ENCODE data around the gene KLHL3.

The KLHL3 gene

DNA sequence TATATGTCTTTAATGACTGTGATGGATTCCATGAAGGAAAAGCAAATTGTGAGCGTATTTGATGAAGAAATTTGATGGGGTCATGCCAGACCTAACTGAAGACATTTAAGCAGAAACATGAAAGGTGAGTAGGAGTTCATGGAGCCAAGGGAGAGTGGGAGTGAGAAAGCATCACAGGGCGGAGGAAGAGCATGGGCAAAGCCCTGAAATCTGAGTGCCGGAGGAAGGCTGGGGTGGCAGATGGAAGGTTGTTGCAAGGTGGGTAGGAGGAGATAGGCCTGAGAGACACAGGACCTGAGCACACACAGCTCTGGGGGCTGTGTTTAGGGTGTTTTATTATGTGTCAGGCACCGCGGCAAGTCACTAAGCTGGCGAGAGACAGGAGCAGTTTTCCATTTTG is 136.4 kb downstream of the KLHL3 start:
- H3K27me3 ChIP-seq (replicated peaks in 2 of 5; ENCODE audit: control insufficient read depth in 4 of 5, insufficient read depth in 5 of 5, low read length in 4 of 5): peaks cover 0 to 13% (median 1%) of the 10 kb centered on the region in 5 experiments
- H3K4me3 ChIP-seq (ENCODE audit: control insufficient read depth in 1 of 7, extremely low read depth in 1 of 7, insufficient read depth in 4 of 7, low read depth in 2 of 7, low read length in 6 of 7): no peak overlapping the region
- DNase-seq: no peak
- WGBS (ENCODE audit: insufficient coverage): 95% methylated on average over 3 of the region's 6 CpGs
- H3K27ac ChIP-seq (ENCODE audit: insufficient read depth in 1 of 2, low read depth in 1 of 2, low read length in 2 of 2, poor library complexity in 1 of 2, severe bottlenecking in 2 of 2): no peak overlapping the region
- CTCF ChIA-PET: interaction anchor here (0.9 kb wide), 1 partner anchor 20 kb away, joined by 3 read pairs; no protein-coding TSS in a partner anchor
- H3K9me3 ChIP-seq (ENCODE audit: control extremely low read depth in 1 of 5, control insufficient read depth in 4 of 5, insufficient read depth in 2 of 5, low read depth in 1 of 5, low read length in 4 of 5): no peaks in the 10 kb centered on the region
- no peaks in the 10 kb centered on the region for H3K36me3 ChIP-seq (ENCODE audit: control insufficient read depth in 4 of 4, insufficient read depth in 4 of 4, low read length in 3 of 4)
- POLR2A ChIA-PET: no interaction called here
- peaks cover 0 to 14% (median 9%) of the 10 kb centered on the region in 4 experiments for H3K4me1 ChIP-seq (ENCODE audit: control extremely low read depth in 1 of 4, control insufficient read depth in 4 of 4, insufficient read depth in 4 of 4, low read length in 3 of 4)

- WGBS (ENCODE audit: insufficient coverage): 0% methylated on average over 5 of the region's 6 CpGs
- peak in 2 of 3 donors; percentile 65 to 82 for DNase-seq
- Histone ChIP-seq H3K4me1 (ENCODE audit: control extremely low read depth in 1 of 4, control insufficient read depth in 4 of 4, insufficient read depth in 4 of 4, low read length in 3 of 4) (peaks cover 0 to 14% (median 9%) of the 10 kb centered on the region in 4 experiments), H3K4me3 (ENCODE audit: control insufficient read depth in 1 of 7, extremely low read depth in 1 of 7, insufficient read depth in 4 of 7, low read depth in 2 of 7, low read length in 6 of 7) (no peak overlapping the region), H3K27ac (ENCODE audit: insufficient read depth in 1 of 2, low read depth in 1 of 2, low read length in 2 of 2, poor library complexity in 1 of 2, severe bottlenecking in 2 of 2) (no peak overlapping the region), H3K36me3 (ENCODE audit: control insufficient read depth in 4 of 4, insufficient read depth in 4 of 4, low read length in 3 of 4) (no peaks in the 10 kb centered on the region), H3K9me3 (ENCODE audit: control extremely low read depth in 1 of 5, control insufficient read depth in 4 of 5, insufficient read depth in 2 of 5, low read depth in 1 of 5, low read length in 4 of 5) (no peaks in the 10 kb centered on the region), H3K27me3 (replicated peaks in 2 of 5; ENCODE audit: control insufficient read depth in 4 of 5, insufficient read depth in 5 of 5, low read length in 4 of 5) (peaks cover 0 to 11% (median 1%) of the 10 kb centered on the region in 5 experiments)
- POLR2A ChIA-PET: no interaction called here
- CTCF ChIA-PET: no interaction called here
These were observed 137.5 kb downstream of the KLHL3 start for GRCh38 chr5:137598399-137598798.

DNA sequence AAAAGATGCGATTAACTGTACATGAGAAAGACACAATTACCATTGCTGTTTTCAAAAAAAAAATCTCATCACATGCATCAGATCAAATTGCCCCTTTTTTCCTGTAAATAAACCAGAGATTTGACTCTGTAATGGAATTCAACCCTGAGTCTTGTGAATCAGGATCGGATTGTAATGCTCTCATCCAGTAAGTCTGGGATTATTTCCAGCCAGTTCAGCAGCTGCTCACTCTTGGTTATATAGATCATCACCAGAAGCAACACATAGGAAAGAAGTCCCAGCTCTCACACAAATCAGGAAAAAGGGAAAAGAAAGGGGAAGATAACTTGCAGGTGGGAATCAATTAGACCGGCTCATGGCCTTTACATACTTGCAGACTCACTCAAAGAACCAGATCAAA is 138.9 kb downstream of the KLHL3 start:
- no peaks in the 10 kb centered on the region for H3K36me3 ChIP-seq (ENCODE audit: control insufficient read depth in 4 of 4, insufficient read depth in 4 of 4, low read length in 3 of 4)
- ChIA-PET CTCF (interaction anchor here (0.6 kb wide), 1 partner anchor 43 kb away, joined by 3 read pairs; no protein-coding TSS in a partner anchor), POLR2A (no interaction called here)
- H3K4me3 ChIP-seq (ENCODE audit: control insufficient read depth in 1 of 7, extremely low read depth in 1 of 7, insufficient read depth in 4 of 7, low read depth in 2 of 7, low read length in 6 of 7): no peak overlapping the region
- peaks cover 0 to 8% (median 1%) of the 10 kb centered on the region in 5 experiments for H3K27me3 ChIP-seq (replicated peaks in 2 of 5; ENCODE audit: control insufficient read depth in 4 of 5, insufficient read depth in 5 of 5, low read length in 4 of 5)
- no peak overlapping the region for H3K27ac ChIP-seq (ENCODE audit: insufficient read depth in 1 of 2, low read depth in 1 of 2, low read length in 2 of 2, poor library complexity in 1 of 2, severe bottlenecking in 2 of 2)
- H3K4me1 ChIP-seq (ENCODE audit: control extremely low read depth in 1 of 4, control insufficient read depth in 4 of 4, insufficient read depth in 4 of 4, low read length in 3 of 4): peaks cover 0 to 14% (median 9%) of the 10 kb centered on the region in 4 experiments
- DNase-seq: no peak
- peaks cover 0 to 4% (median 0%) of the 10 kb centered on the region in 5 experiments for H3K9me3 ChIP-seq (ENCODE audit: control extremely low read depth in 1 of 5, control insufficient read depth in 4 of 5, insufficient read depth in 2 of 5, low read depth in 1 of 5, low read length in 4 of 5)
- WGBS (ENCODE audit: insufficient coverage): 93% methylated on average over 2 of the region's 3 CpGs

DNA sequence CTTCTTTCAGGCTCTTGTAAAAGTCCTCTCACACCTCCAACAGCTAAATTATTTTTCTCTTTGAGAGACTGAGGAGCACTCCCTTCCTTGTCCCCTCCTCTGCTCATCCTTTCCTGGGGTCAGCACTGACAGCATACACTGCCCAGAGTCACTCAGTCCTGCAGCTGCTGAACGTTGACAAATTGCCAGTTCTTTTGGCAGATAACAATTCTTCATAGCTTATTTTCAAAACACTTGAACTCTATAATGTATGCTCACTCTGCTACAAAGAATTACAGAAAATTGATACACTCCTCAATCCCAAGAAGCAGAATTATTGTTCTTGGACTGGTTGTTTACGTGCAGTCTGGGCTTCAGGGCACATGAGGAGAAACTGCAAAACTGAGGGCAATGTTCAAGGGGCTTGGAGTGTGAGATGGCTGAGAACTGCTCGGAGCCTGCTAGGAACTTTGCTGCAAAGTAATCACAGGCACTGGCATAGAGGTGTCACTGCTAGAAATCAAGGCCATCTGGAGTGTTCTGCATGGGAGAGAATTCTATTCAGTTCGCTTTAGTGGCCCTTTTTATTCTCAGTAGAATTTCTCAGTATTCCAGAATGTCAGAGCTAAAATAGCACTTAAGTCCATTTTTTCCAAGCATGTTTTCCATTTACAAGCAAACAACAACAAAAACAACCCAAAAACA is 140.4 kb downstream of the KLHL3 start:
- peaks cover 0 to 14% (median 9%) of the 10 kb centered on the region in 4 experiments for H3K4me1 ChIP-seq (ENCODE audit: control extremely low read depth in 1 of 4, control insufficient read depth in 4 of 4, insufficient read depth in 4 of 4, low read length in 3 of 4)
- H3K4me3 ChIP-seq (ENCODE audit: control insufficient read depth in 1 of 7, extremely low read depth in 1 of 7, insufficient read depth in 4 of 7, low read depth in 2 of 7, low read length in 6 of 7): no peak overlapping the region
- H3K36me3 ChIP-seq (ENCODE audit: control insufficient read depth in 4 of 4, insufficient read depth in 4 of 4, low read length in 3 of 4): no peaks in the 10 kb centered on the region
- POLR2A ChIA-PET: no interaction called here
- CTCF ChIA-PET: interaction anchor here (1.0 kb wide), 1 partner anchor 16 kb away, joined by 3 read pairs; no protein-coding TSS in a partner anchor
- WGBS (ENCODE audit: insufficient coverage): 94% methylated on average over 3 of the region's 4 CpGs
- H3K27me3 ChIP-seq (replicated peaks in 2 of 5; ENCODE audit: control insufficient read depth in 4 of 5, insufficient read depth in 5 of 5, low read length in 4 of 5): peaks cover 0 to 5% (median 1%) of the 10 kb centered on the region in 5 experiments
- H3K9me3 ChIP-seq (ENCODE audit: control extremely low read depth in 1 of 5, control insufficient read depth in 4 of 5, insufficient read depth in 2 of 5, low read depth in 1 of 5, low read length in 4 of 5): peaks cover 0 to 4% (median 0%) of the 10 kb centered on the region in 5 experiments
- H3K27ac ChIP-seq (ENCODE audit: insufficient read depth in 1 of 2, low read depth in 1 of 2, low read length in 2 of 2, poor library complexity in 1 of 2, severe bottlenecking in 2 of 2): no peak overlapping the region
- no peak for DNase-seq

GRCh38 chr5:137594717-137595116 is 141.2 kb downstream of the KLHL3 start:
- no peaks in the 10 kb centered on the region for H3K36me3 ChIP-seq (ENCODE audit: control insufficient read depth in 4 of 4, insufficient read depth in 4 of 4, low read length in 3 of 4)
- peaks cover 0 to 14% (median 9%) of the 10 kb centered on the region in 4 experiments for H3K4me1 ChIP-seq (ENCODE audit: control extremely low read depth in 1 of 4, control insufficient read depth in 4 of 4, insufficient read depth in 4 of 4, low read length in 3 of 4)
- H3K27me3 ChIP-seq (replicated peaks in 2 of 5; ENCODE audit: control insufficient read depth in 4 of 5, insufficient read depth in 5 of 5, low read length in 4 of 5): peaks cover 0 to 5% (median 1%) of the 10 kb centered on the region in 5 experiments
- CTCF ChIA-PET: interaction anchor here (1.0 to 1.5 kb wide), 2 partner anchors 14 to 15 kb away, joined by 3 to 4 read pairs; no protein-coding TSS in a partner anchor
- peaks cover 0 to 4% (median 0%) of the 10 kb centered on the region in 5 experiments for H3K9me3 ChIP-seq (ENCODE audit: control extremely low read depth in 1 of 5, control insufficient read depth in 4 of 5, insufficient read depth in 2 of 5, low read depth in 1 of 5, low read length in 4 of 5)
- no CpG with 5 or more reads among the region's 2 CpGs for WGBS (ENCODE audit: insufficient coverage)
- POLR2A ChIA-PET: no interaction called here
- no peak overlapping the region for H3K4me3 ChIP-seq (ENCODE audit: control insufficient read depth in 1 of 7, extremely low read depth in 1 of 7, insufficient read depth in 4 of 7, low read depth in 2 of 7, low read length in 6 of 7)
- peak in 1 of 3 donors; percentile 25 for DNase-seq
- no peak overlapping the region for H3K27ac ChIP-seq (ENCODE audit: insufficient read depth in 1 of 2, low read depth in 1 of 2, low read length in 2 of 2, poor library complexity in 1 of 2, severe bottlenecking in 2 of 2)

GRCh38 chr5:137592317-137592716 is 143.6 kb downstream of the KLHL3 start:
- Histone ChIP-seq H3K4me3 (ENCODE audit: control insufficient read depth in 1 of 7, extremely low read depth in 1 of 7, insufficient read depth in 4 of 7, low read depth in 2 of 7, low read length in 6 of 7) (no peak overlapping the region), H3K9me3 (ENCODE audit: control extremely low read depth in 1 of 5, control insufficient read depth in 4 of 5, insufficient read depth in 2 of 5, low read depth in 1 of 5, low read length in 4 of 5) (peaks cover 0 to 4% (median 0%) of the 10 kb centered on the region in 5 experiments), H3K27me3 (replicated peaks in 2 of 5; ENCODE audit: control insufficient read depth in 4 of 5, insufficient read depth in 5 of 5, low read length in 4 of 5) (peaks cover 0 to 2% (median 1%) of the 10 kb centered on the region in 5 experiments), H3K36me3 (ENCODE audit: control insufficient read depth in 4 of 4, insufficient read depth in 4 of 4, low read length in 3 of 4) (no peaks in the 10 kb centered on the region), H3K4me1 (ENCODE audit: control extremely low read depth in 1 of 4, control insufficient read depth in 4 of 4, insufficient read depth in 4 of 4, low read length in 3 of 4) (peaks cover 0 to 9% (median 0%) of the 10 kb centered on the region in 4 experiments), H3K27ac (ENCODE audit: insufficient read depth in 1 of 2, low read depth in 1 of 2, low read length in 2 of 2, poor library complexity in 1 of 2, severe bottlenecking in 2 of 2) (no peak overlapping the region)
- POLR2A ChIA-PET: no interaction called here
- DNase-seq: no peak
- CTCF ChIA-PET: no interaction called here
- WGBS (ENCODE audit: insufficient coverage): no CpG with 5 or more reads among the region's 3 CpGs

- Histone ChIP-seq H3K4me1 (ENCODE audit: control extremely low read depth in 1 of 4, control insufficient read depth in 4 of 4, insufficient read depth in 4 of 4, low read length in 3 of 4) (peaks cover 0 to 9% (median 0%) of the 10 kb centered on the region in 4 experiments), H3K36me3 (ENCODE audit: control insufficient read depth in 4 of 4, insufficient read depth in 4 of 4, low read length in 3 of 4) (no peaks in the 10 kb centered on the region), H3K4me3 (ENCODE audit: control insufficient read depth in 1 of 7, extremely low read depth in 1 of 7, insufficient read depth in 4 of 7, low read depth in 2 of 7, low read length in 6 of 7) (no peak overlapping the region), H3K27me3 (replicated peaks in 2 of 5; ENCODE audit: control insufficient read depth in 4 of 5, insufficient read depth in 5 of 5, low read length in 4 of 5) (no peaks in the 10 kb centered on the region), H3K9me3 (ENCODE audit: control extremely low read depth in 1 of 5, control insufficient read depth in 4 of 5, insufficient read depth in 2 of 5, low read depth in 1 of 5, low read length in 4 of 5) (peaks cover 0 to 4% (median 0%) of the 10 kb centered on the region in 5 experiments), H3K27ac (ENCODE audit: insufficient read depth in 1 of 2, low read depth in 1 of 2, low read length in 2 of 2, poor library complexity in 1 of 2, severe bottlenecking in 2 of 2) (no peak overlapping the region)
- no peak for DNase-seq
- 92% methylated on average over 3 of the region's 3 CpGs for WGBS (ENCODE audit: insufficient coverage)
- ChIA-PET CTCF (interaction anchor here (1.0 kb wide), 1 partner anchor 12 kb away, joined by 3 read pairs; no protein-coding TSS in a partner anchor), POLR2A (no interaction called here)
These were observed 146.7 kb downstream of the KLHL3 start for GRCh38 chr5:137589185-137589584.

Measured in common myeloid progenitor, CD34-positive (primary cell).